ENCODE data around the gene GID8.

GRCh38 chr20:62953839-62954703 is 16.1 kb downstream of the GID8 start:
- TF ChIP-seq POLR2A (IDR thresholded peaks at IDR 0.05): no peak
- TF ChIP-seq CTCF (IDR thresholded peaks at IDR 0.05): no peak
- no peak for TF ChIP-seq EP300 (IDR thresholded peaks at IDR 0.05)
